Fibroblast of mammary gland (primary cell): ENCODE measurements around the gene ANTXRL.

ENCODE experiments used
- DNase-seq: peaks from one replicate; pipeline ENCODE4 v3.0.0-alpha.2; 2010; ENCODE audit warnings: low read depth
- H3K4me3 ChIP-seq: 2 replicates; pipeline ENCODE4 v1.5.1; 2011; ENCODE audit warnings: low read depth, mild to moderate bottlenecking, low read length, moderate library complexity; ENCODE audit not compliant: control insufficient read depth
- TF ChIP-seq, protein P1 (sequence below): conservative IDR thresholded peaks from 2 replicates; pipeline ENCODE4 v1.5.1; 2011; ENCODE audit warnings: low read depth, low read length, inconsistent platforms; ENCODE audit not compliant: control insufficient read depth, insufficient read depth

ANTXRL gene

DNA sequence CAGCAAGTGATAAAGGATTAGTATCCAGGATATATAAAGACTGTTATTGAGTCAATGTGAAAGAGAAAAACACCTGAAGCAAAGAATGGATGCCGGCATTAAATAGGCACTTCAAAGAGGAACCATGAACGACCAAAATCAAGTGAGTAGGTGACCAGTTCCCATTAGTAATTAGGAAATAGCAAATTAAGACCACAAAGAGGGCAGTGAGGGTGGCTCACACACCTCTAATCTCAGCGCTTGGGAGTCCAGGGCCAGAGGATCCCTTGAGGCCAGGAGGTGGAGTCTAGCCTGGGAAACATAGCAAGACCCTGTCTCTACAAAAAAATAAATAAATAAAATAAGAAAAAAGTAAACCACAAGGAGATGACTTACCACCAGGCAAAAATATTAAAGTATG is 1.5 kb upstream of the ANTXRL start:
- no peak for DNase-seq
- TF ChIP-seq, protein P1, sequence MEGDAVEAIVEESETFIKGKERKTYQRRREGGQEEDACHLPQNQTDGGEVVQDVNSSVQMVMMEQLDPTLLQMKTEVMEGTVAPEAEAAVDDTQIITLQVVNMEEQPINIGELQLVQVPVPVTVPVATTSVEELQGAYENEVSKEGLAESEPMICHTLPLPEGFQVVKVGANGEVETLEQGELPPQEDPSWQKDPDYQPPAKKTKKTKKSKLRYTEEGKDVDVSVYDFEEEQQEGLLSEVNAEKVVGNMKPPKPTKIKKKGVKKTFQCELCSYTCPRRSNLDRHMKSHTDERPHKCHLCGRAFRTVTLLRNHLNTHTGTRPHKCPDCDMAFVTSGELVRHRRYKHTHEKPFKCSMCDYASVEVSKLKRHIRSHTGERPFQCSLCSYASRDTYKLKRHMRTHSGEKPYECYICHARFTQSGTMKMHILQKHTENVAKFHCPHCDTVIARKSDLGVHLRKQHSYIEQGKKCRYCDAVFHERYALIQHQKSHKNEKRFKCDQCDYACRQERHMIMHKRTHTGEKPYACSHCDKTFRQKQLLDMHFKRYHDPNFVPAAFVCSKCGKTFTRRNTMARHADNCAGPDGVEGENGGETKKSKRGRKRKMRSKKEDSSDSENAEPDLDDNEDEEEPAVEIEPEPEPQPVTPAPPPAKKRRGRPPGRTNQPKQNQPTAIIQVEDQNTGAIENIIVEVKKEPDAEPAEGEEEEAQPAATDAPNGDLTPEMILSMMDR, result no peak
- peak overlapping the region; percentile 47 for H3K4me3 ChIP-seq

DNA sequence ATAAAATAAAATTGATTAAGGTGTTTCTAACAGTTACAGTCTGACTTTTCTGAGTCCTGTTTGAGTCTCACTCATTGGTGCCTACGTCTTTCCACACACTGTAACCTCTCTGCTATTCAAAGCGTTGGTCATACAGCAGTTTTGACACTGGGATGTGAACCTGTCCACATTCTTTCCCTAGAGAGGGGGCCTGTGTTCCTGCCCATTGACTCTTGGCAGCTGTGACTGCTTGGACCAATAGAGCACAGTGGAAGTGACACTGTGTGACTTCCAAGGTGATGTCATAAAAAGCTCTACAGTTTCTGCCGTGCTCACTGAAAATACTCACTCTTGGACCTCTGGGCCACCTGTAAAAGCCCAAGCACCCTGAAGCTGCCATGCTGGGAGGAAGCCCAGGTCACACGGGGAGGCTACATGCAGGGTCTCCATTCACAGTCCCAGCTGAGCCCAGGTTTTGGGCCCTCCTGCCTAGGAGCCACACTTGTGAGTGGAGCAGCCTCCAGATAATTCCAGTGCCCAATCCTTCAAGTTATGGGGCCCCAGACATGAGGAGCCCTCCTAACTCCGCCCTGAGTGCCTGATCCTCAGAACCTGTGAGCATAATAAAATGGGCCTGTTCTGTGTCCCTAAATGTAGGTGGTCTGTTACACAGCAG is 704 bp upstream of the ANTXRL start:
- DNase-seq, result no peak
- H3K4me3 ChIP-seq, result no peak overlapping the region
- TF ChIP-seq, protein P1, result no peak

DNA sequence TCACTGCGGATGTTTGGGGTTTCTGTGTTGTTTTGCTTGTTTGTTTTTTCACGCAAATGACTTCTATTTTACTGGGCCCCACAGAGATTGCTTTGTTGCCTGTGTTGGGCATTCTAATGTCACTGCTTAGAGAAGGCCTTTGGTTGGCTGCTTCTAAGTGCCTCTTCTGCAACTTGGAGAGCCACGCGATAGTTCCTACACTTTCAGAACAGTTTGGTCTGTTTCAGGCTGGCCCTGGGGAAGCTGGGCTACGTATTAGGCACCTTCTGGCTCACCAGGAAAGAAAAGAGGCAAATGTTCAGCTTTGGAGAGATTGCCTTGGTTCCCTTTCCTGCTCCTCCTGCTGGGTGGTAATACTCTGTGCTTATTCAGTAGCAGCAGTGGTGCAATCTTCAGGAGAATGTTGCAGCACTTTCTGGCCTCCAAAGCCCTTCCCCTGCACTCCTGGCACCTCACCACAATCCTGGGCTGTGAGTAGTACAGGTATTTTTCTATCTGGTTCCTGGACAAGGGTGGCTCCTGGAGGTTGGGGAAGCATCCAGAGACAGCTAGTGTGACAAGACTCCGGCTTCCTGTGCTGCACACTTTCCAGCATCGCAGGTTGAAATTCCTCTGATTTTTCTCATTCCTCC is 1.2 kb downstream of the ANTXRL start:
- no peak for DNase-seq
- H3K4me3 ChIP-seq, result no peak overlapping the region
- TF ChIP-seq, protein P1, result no peak

DNA sequence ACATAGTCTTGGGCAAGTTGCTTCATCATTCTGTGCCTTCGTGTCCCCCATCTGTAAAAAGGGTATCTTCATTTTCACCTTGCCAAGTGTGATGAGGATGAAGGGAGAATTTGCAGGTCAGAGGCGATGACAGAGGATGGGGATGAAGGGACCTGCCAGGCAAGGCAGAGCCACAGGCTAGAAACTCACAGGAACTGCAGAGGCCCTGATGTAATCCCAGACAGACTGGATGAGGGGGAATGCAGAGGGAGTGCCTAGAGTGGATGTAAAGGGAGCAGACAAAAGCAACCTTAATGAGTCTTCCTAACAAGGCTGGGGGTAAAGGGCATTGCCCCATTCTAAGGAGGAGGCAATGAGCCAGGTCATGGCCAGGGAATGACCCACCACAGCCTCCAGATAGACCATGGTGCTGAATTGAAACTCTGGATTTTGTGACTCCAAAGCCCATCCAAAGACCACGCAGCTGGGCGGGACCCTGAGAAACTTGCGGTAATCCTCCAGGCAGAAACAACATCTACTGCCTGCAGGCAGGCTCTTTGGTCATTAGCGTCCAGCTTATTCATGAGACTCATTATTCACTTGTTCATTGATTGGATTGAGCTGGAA is 1.9 kb downstream of the ANTXRL start:
- TF ChIP-seq, protein P1, result no peak
- DNase-seq, result no peak
- H3K4me3 ChIP-seq, result no peak overlapping the region

DNA sequence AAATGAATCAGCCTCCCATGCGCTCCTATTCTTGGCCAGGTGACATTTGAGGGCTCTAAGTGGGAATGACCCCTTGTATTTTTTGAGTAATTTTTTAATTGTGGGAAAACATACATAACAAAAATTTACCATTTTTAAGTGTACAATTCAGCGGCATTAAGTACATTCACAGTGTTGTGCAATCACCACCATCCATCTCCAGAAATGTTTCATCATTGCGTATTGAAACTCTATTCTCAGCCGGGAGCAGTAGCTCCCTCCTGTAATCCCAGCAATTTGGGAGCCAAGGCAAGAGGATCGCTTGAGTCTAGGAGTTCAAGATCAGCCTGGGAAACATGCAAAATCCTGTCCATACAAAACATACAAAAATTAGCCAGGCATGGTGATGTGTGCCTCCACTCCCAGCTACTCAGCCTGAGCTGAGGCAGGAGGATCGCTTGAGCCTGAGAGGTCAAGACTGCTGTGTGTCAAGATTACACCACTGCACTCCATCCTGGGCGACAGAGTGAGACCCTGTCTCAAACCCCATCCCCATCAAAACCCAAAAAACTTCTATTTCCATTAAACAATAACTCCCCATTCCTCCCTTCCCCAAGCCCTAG is 2.5 kb downstream of the ANTXRL start:
- H3K4me3 ChIP-seq, result no peak overlapping the region
- TF ChIP-seq, protein P1, result no peak
- peak; percentile 5 for DNase-seq

DNA sequence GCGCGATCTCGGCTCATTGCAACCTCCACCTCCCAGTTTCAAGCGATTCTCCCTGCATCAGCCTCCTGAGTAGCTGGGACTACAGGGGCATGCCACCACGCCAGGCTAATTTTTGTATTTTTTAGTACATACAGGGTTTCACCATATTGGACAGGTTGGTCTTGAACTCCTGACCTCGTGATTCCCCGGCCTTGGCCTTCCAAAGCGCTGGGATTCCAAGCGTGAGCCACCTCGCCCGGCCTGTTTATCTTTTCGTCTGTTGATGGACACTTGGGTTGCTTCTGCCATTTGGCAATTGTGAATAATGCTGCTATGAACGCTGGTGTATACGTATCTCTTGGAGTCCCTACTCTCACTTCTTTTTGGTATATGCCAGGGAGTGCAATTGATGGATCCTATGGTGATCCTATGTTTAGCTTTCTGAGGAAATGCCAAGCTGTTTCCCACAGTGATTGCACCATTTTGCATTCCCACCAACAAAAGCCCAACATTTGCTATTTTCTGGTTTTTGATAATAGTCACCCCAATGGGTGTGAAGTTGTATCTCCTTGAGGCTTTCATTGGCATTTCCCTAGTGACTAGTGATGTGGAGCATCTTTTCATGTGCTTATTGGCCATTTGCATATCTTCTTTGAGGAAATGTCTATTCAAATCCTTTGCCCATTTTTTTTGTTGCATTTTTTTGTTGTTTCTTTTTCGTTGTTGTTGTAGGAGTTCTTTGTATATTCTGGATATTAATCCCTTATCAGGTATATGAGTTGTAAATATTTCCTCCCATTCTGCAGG is 3.5 kb downstream of the ANTXRL start:
- TF ChIP-seq, protein P1, result no peak
- DNase-seq, result no peak
- H3K4me3 ChIP-seq, result no peak overlapping the region
